ENCODE data around the gene GALNS.

Gene GALNS

GRCh38 chr16:88856828-88857727, at the start of gene GALNS, which contains the start of gene TRAPPC2L:
Gene GALNS (minus strand): TSS chr16:88856947. CDS start chr16:88856877, 70 bp downstream.
Gene TRAPPC2L (plus strand): TSS chr16:88857127. CDS start chr16:88857151, 24 bp downstream.
- Histone ChIP-seq H3K9me3 (ENCODE audit: control insufficient read depth, insufficient read depth, low read length) (no peaks in the 10 kb centered on the region), H3K36me3 (ENCODE audit: control insufficient read depth, insufficient read depth, low read length) (peaks cover 24% of the 10 kb centered on the region), H3K4me1 (ENCODE audit: control insufficient read depth, insufficient read depth, low read length) (peaks cover 6% of the 10 kb centered on the region), H3K9ac (ENCODE audit: low read depth, low read length) (peak within 1 kb of the TSS; percentile 81), H3K4me3 (ENCODE audit: low read depth, low read length) (peak within 1 kb of the TSS; percentile 94), H3K27me3 (ENCODE audit: control insufficient read depth, insufficient read depth, low read length) (no peaks in the 10 kb centered on the region)

GRCh38 chr16:88906020-88906419, 49.3 kb upstream of the GALNS start:
- no peaks in the 10 kb centered on the region for H3K9me3 ChIP-seq (ENCODE audit: control insufficient read depth, insufficient read depth, low read length)
- H3K9ac ChIP-seq (ENCODE audit: low read depth, low read length) = no peak overlapping the region
- no peak overlapping the region for H3K4me3 ChIP-seq (ENCODE audit: low read depth, low read length)
- H3K27me3 ChIP-seq (ENCODE audit: control insufficient read depth, insufficient read depth, low read length) = no peaks in the 10 kb centered on the region
- H3K36me3 ChIP-seq (ENCODE audit: control insufficient read depth, insufficient read depth, low read length) = no peaks in the 10 kb centered on the region
- no peaks in the 10 kb centered on the region for H3K4me1 ChIP-seq (ENCODE audit: control insufficient read depth, insufficient read depth, low read length)

GRCh38 chr16:88905563-88905962, 48.8 kb upstream of the GALNS start:
- H3K36me3 ChIP-seq (ENCODE audit: control insufficient read depth, insufficient read depth, low read length) = no peaks in the 10 kb centered on the region
- no peaks in the 10 kb centered on the region for H3K9me3 ChIP-seq (ENCODE audit: control insufficient read depth, insufficient read depth, low read length)
- H3K9ac ChIP-seq (ENCODE audit: low read depth, low read length) = no peak overlapping the region
- H3K4me3 ChIP-seq (ENCODE audit: low read depth, low read length) = no peak overlapping the region
- H3K4me1 ChIP-seq (ENCODE audit: control insufficient read depth, insufficient read depth, low read length) = no peaks in the 10 kb centered on the region
- H3K27me3 ChIP-seq (ENCODE audit: control insufficient read depth, insufficient read depth, low read length) = no peaks in the 10 kb centered on the region

- H3K36me3 ChIP-seq (ENCODE audit: control insufficient read depth, insufficient read depth, low read length) = no peaks in the 10 kb centered on the region
- H3K4me1 ChIP-seq (ENCODE audit: control insufficient read depth, insufficient read depth, low read length) = no peaks in the 10 kb centered on the region
- no peaks in the 10 kb centered on the region for H3K27me3 ChIP-seq (ENCODE audit: control insufficient read depth, insufficient read depth, low read length)
- no peak overlapping the region for H3K4me3 ChIP-seq (ENCODE audit: low read depth, low read length)
- H3K9me3 ChIP-seq (ENCODE audit: control insufficient read depth, insufficient read depth, low read length) = no peaks in the 10 kb centered on the region
- H3K9ac ChIP-seq (ENCODE audit: low read depth, low read length) = no peak overlapping the region
These were observed 48.1 kb upstream of the GALNS start for GRCh38 chr16:88904676-88905365.

GRCh38 chr16:88903267-88903666, 46.5 kb upstream of the GALNS start:
- Histone ChIP-seq H3K36me3 (ENCODE audit: control insufficient read depth, insufficient read depth, low read length) (no peaks in the 10 kb centered on the region), H3K4me1 (ENCODE audit: control insufficient read depth, insufficient read depth, low read length) (no peaks in the 10 kb centered on the region), H3K9me3 (ENCODE audit: control insufficient read depth, insufficient read depth, low read length) (no peaks in the 10 kb centered on the region), H3K27me3 (ENCODE audit: control insufficient read depth, insufficient read depth, low read length) (no peaks in the 10 kb centered on the region), H3K4me3 (ENCODE audit: low read depth, low read length) (no peak overlapping the region), H3K9ac (ENCODE audit: low read depth, low read length) (no peak overlapping the region)

- Histone ChIP-seq H3K9ac (ENCODE audit: low read depth, low read length) (no peak overlapping the region), H3K36me3 (ENCODE audit: control insufficient read depth, insufficient read depth, low read length) (no peaks in the 10 kb centered on the region), H3K4me3 (ENCODE audit: low read depth, low read length) (no peak overlapping the region), H3K4me1 (ENCODE audit: control insufficient read depth, insufficient read depth, low read length) (no peaks in the 10 kb centered on the region), H3K27me3 (ENCODE audit: control insufficient read depth, insufficient read depth, low read length) (no peaks in the 10 kb centered on the region), H3K9me3 (ENCODE audit: control insufficient read depth, insufficient read depth, low read length) (no peaks in the 10 kb centered on the region)
These were observed 46.0 kb upstream of the GALNS start for GRCh38 chr16:88902744-88903143.

- H3K9ac ChIP-seq (ENCODE audit: low read depth, low read length) = no peak overlapping the region
- H3K4me1 ChIP-seq (ENCODE audit: control insufficient read depth, insufficient read depth, low read length) = no peaks in the 10 kb centered on the region
- no peak overlapping the region for H3K4me3 ChIP-seq (ENCODE audit: low read depth, low read length)
- H3K9me3 ChIP-seq (ENCODE audit: control insufficient read depth, insufficient read depth, low read length) = no peaks in the 10 kb centered on the region
- no peaks in the 10 kb centered on the region for H3K36me3 ChIP-seq (ENCODE audit: control insufficient read depth, insufficient read depth, low read length)
- no peaks in the 10 kb centered on the region for H3K27me3 ChIP-seq (ENCODE audit: control insufficient read depth, insufficient read depth, low read length)
These were observed 45.1 kb upstream of the GALNS start for GRCh38 chr16:88901718-88902337.

GRCh38 chr16:88900662-88901052, 43.9 kb upstream of the GALNS start:
- Histone ChIP-seq H3K4me3 (ENCODE audit: low read depth, low read length) (no peak overlapping the region), H3K9ac (ENCODE audit: low read depth, low read length) (no peak overlapping the region), H3K36me3 (ENCODE audit: control insufficient read depth, insufficient read depth, low read length) (no peaks in the 10 kb centered on the region), H3K27me3 (ENCODE audit: control insufficient read depth, insufficient read depth, low read length) (no peaks in the 10 kb centered on the region), H3K4me1 (ENCODE audit: control insufficient read depth, insufficient read depth, low read length) (no peaks in the 10 kb centered on the region), H3K9me3 (ENCODE audit: control insufficient read depth, insufficient read depth, low read length) (no peaks in the 10 kb centered on the region)

GRCh38 chr16:88899901-88900661, 43.3 kb upstream of the GALNS start:
- Histone ChIP-seq H3K4me1 (ENCODE audit: control insufficient read depth, insufficient read depth, low read length) (no peaks in the 10 kb centered on the region), H3K36me3 (ENCODE audit: control insufficient read depth, insufficient read depth, low read length) (no peaks in the 10 kb centered on the region), H3K4me3 (ENCODE audit: low read depth, low read length) (no peak overlapping the region), H3K9ac (ENCODE audit: low read depth, low read length) (no peak overlapping the region), H3K9me3 (ENCODE audit: control insufficient read depth, insufficient read depth, low read length) (no peaks in the 10 kb centered on the region), H3K27me3 (ENCODE audit: control insufficient read depth, insufficient read depth, low read length) (no peaks in the 10 kb centered on the region)

GRCh38 chr16:88897696-88898425, 41.1 kb upstream of the GALNS start:
- H3K4me1 ChIP-seq (ENCODE audit: control insufficient read depth, insufficient read depth, low read length) = no peaks in the 10 kb centered on the region
- H3K9ac ChIP-seq (ENCODE audit: low read depth, low read length) = no peak overlapping the region
- no peaks in the 10 kb centered on the region for H3K9me3 ChIP-seq (ENCODE audit: control insufficient read depth, insufficient read depth, low read length)
- no peak overlapping the region for H3K4me3 ChIP-seq (ENCODE audit: low read depth, low read length)
- H3K36me3 ChIP-seq (ENCODE audit: control insufficient read depth, insufficient read depth, low read length) = no peaks in the 10 kb centered on the region
- H3K27me3 ChIP-seq (ENCODE audit: control insufficient read depth, insufficient read depth, low read length) = no peaks in the 10 kb centered on the region
